Stimulated activated CD8-positive, alpha-beta memory T cell treated with anti-CD3 and anti-CD28 coated beads, Interleukin-15, amount 100 ng/mL, for 48 hours (primary cell): ENCODE data around the gene UGT2B11.
"Not testable (repeated sequence)": the region's sequence is repeated elsewhere in the genome, so short reads cannot be mapped to it uniquely, and the experiment has no call there.

Source experiments
- DNase-seq, 2 donors: peaks; one replicate each; pipeline ENCODE4 v3.0.0-alpha.2; 2020; ENCODE audit warnings: low read depth in 2 of 2

The UGT2B11 gene

GRCh38 chr4:69169171-69169570 lies 45.4 kb downstream of the UGT2B11 start:
- not testable (repeated sequence) for DNase-seq

- no peak for DNase-seq
These were observed 47.2 kb downstream of the UGT2B11 start for GRCh38 chr4:69167300-69167699.

- DNase-seq = not testable (repeated sequence)
These were observed 48.2 kb downstream of the UGT2B11 start for GRCh38 chr4:69166376-69166775.

GRCh38 chr4:69165707-69166106 lies 48.8 kb downstream of the UGT2B11 start:
- DNase-seq = not testable (repeated sequence)

DNA sequence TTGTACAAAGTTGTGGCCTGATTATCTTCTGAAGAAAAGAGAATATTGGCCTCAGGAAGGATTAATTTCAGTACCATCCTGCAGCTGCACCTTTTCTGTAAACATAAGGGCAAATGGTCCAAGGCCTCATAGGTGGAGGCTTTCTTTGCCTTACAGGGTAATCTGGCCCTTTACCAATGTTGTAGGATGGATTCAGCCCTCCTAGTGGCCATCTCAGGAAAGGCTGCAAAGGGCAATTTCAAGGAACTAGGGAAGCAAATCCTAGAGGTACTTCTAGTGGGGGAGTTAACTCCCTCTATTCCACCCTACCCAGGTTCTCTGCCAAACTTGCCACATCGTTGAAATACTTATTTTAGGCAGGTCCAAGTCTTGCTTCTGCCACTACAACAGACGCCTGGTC lies 57.6 kb downstream of the UGT2B11 start:
- no peak for DNase-seq

DNA sequence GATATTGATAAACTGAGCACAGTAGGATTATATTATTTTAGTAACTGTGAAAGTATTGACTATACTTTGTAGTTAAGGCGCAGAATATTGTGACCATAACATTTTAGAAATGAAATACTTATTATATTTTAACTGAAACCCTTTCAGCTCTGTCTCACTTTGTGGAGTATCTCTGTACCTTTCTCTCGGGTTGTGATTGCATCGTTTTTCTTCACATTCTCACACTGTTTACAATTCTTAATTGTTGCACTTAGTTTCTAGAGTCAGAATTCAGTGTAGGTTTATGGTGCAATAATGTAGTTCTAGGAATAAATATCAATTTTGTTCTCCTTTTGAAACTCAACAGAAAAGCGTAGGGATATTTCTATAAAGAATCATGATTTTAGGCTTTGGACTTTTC lies 60.5 kb downstream of the UGT2B11 start:
- no peak for DNase-seq
